A549 (cell line): Measurements from ENCODE around the gene FHL2. TPM values are rescaled to one million over a fixed set of nuclear protein-coding genes. Genes with fewer than 3 reads are reported as not detected.

Experiments used
- ATAC-seq, 2 experiments: fragments of 200-7000 bp in 1 of 2; fragments of >200 bp in 1 of 2; cut with Nextera tagmentation in 1 of 2; cut with Tn5 transposase in 1 of 2; 3 replicates each; pipeline versions ENCODE4 v1.8.0 to v1.9.1; 2018 to 2020; ENCODE audit warnings: mild to moderate bottlenecking in 1 of 2, moderate library complexity in 1 of 2
- CTCF ChIA-PET: fragments of 300-600 bp; sonication (Branson Sonifier 250); formaldehyde crosslinking; extraction: SDS; loops from one replicate; lab custom pipeline; 2021; ENCODE audit warnings: antibody characterized with exemption, inconsistent platforms; lab: Yijun Ruan, JAX
- POLR2A ChIA-PET: fragments of 350-600 bp; formaldehyde crosslinking; extraction: SDS; loops from one replicate; lab custom pipeline; 2021; ENCODE audit warnings: antibody characterized with exemption, inconsistent platforms; lab: Yijun Ruan, JAX
- DNase-seq, 2 experiments: peaks; one replicate each; pipeline versions ENCODE4 v3.0.0 to v3.0.0-alpha.2; 2011 to 2016; ENCODE audit warnings: low read depth in 1 of 2, low spot score in 1 of 2
- FAIRE-seq: peaks from 2 replicates; lab custom pipeline; 2011; peaks lifted over from hg19 to GRCh38; lab: Jason Lieb, UNC
- H3K27ac ChIP-seq, 2 experiments: fragments of >200 bp; sonication (Bioruptor Twin); formaldehyde crosslinking; 3 replicates each; pipeline ENCODE4 v1.5.1; 2016 to 2017
- H3K4me1 ChIP-seq: fragments of >200 bp; sonication (Bioruptor Twin); formaldehyde crosslinking; 3 replicates; pipeline ENCODE4 v1.6.1; 2016
- H3K4me2 ChIP-seq: fragments of >200 bp; sonication (Bioruptor Twin); formaldehyde crosslinking; 3 replicates; pipeline ENCODE4 v1.6.1; 2016
- H3K4me3 ChIP-seq: fragments of >200 bp; sonication (Bioruptor Twin); formaldehyde crosslinking; 3 replicates; pipeline ENCODE4 v1.5.1; 2016
- H3K9me3 ChIP-seq: fragments of >200 bp; sonication (Bioruptor Twin); formaldehyde crosslinking; 3 replicates; pipeline ENCODE4 v1.6.1; 2016
- ESRRA ChIP-seq: fragments of 150-350 bp; IDR thresholded peaks from 2 replicates; pipeline ENCODE4 v1.6.1; 2014; ENCODE audit warnings: mild to moderate bottlenecking, low read length, borderline replicate concordance
- GATA3 ChIP-seq: IDR thresholded peaks from 2 replicates; pipeline ENCODE4 v1.6.1; 2012; ENCODE audit warnings: borderline replicate concordance
- HDAC2 ChIP-seq: fragments of 200-600 bp; sonication (generic); IDR thresholded peaks from 2 replicates; pipeline ENCODE4 v1.6.1; 2016
- HOXB13 ChIP-seq: fragments of 250-450 bp; sonication (Bioruptor Pico); IDR thresholded peaks from 2 replicates; pipeline ENCODE4 v1.5.0; 2020; ENCODE audit warnings: low read depth, mild to moderate bottlenecking, moderate library complexity
- JUNB ChIP-seq: fragments of >200 bp; sonication (Bioruptor Twin); formaldehyde crosslinking; IDR thresholded peaks from 2 replicates; pipeline ENCODE4 v1.6.1; 2016
- KDM5A ChIP-seq: fragments of 200-600 bp; sonication (generic); IDR thresholded peaks from 2 replicates; pipeline ENCODE4 v1.6.1; 2016; ENCODE audit warnings: antibody characterized with exemption, mild to moderate bottlenecking
- NFE2L2 ChIP-seq: fragments of 150-350 bp; conservative IDR thresholded peaks from 2 replicates; pipeline ENCODE4 v1.6.1; 2014; ENCODE audit warnings: low read length
- POLR2A ChIP-seq: IDR thresholded peaks from 2 replicates; pipeline ENCODE4 v1.6.1; 2012; ENCODE audit warnings: mild to moderate bottlenecking, low read length
- RAD21 ChIP-seq, 2 experiments: fragments of >200 bp in 1 of 2; sonication (Bioruptor Twin) in 1 of 2; formaldehyde crosslinking in 1 of 2; IDR thresholded peaks in 1 of 2; conservative IDR thresholded peaks in 1 of 2; 2 replicates in 1 of 2; 3 replicates in 1 of 2; pipeline ENCODE4 v1.6.1; 2012 to 2018; ENCODE audit warnings: inconsistent platforms in 1 of 2
- RARB ChIP-seq: fragments of 250-450 bp; sonication (Bioruptor Pico); IDR thresholded peaks from 2 replicates; pipeline ENCODE4 v1.8.0; 2021; ENCODE audit warnings: mild to moderate bottlenecking, moderate library complexity
- SREBF2 ChIP-seq: fragments of 450-650 bp; IDR thresholded peaks from 2 replicates; pipeline ENCODE4 v1.6.1; 2014; ENCODE audit warnings: mild to moderate bottlenecking, moderate library complexity
- TFCP2L1 ChIP-seq: fragments of 250-450 bp; sonication (Bioruptor Pico); IDR thresholded peaks from 2 replicates; pipeline ENCODE4 v1.5.0; 2021; ENCODE audit warnings: mild to moderate bottlenecking
- TP53 ChIP-seq: fragments of 250-450 bp; sonication (Bioruptor Pico); IDR thresholded peaks from 2 replicates; pipeline ENCODE4 v1.5.0; 2021; ENCODE audit warnings: mild to moderate bottlenecking, moderate library complexity
- ZC3H11A ChIP-seq: fragments of 450-650 bp; IDR thresholded peaks from 2 replicates; pipeline ENCODE4 v1.6.1; 2014; ENCODE audit warnings: antibody characterized with exemption, mild to moderate bottlenecking
- ZFP36 ChIP-seq: fragments of 450-650 bp; IDR thresholded peaks from 2 replicates; pipeline ENCODE4 v1.6.1; 2014; ENCODE audit warnings: borderline replicate concordance; ENCODE audit not compliant: partially characterized antibody
- WGBS: methylation state at CpG from one replicate; pipeline ENCODE4 v1.1.6; 2017; ENCODE audit errors: missing lambda C conversion rate; 5-methylcytosine and 5-hydroxymethylcytosine counted together
- polyA plus RNA-seq, 4 experiments: library from polyadenylated mRNA; depleted of rRNA in 3 of 4; stranded (reverse); fragments of >200 nt; fragmentation: RNase III in 1 of 4; extraction: RNeasy Plus Mini Kit Qiagen cat#74134 plus additional on column Dnase treatment in 1 of 4; gene quantifications; 2 replicates in 3 of 4; 3 replicates in 1 of 4; pipeline ENCODE4 v1.2.3, GENCODE V29; 2011 to 2017
- TF ChIP-seq, protein P1 (sequence below): fragments of 200-600 bp; sonication (generic); IDR thresholded peaks from 2 replicates; pipeline ENCODE4 v1.6.1; 2016; ENCODE audit warnings: antibody characterized with exemption, mild to moderate bottlenecking, moderate library complexity
- TF ChIP-seq, protein P2 (sequence below): fragments of >200 bp; sonication (Bioruptor Twin); formaldehyde crosslinking; IDR thresholded peaks from 3 replicates; pipeline ENCODE4 v1.5.1; 2016

The FHL2 gene
- polyA plus RNA-seq, 2 of the 4 experiments (the other 2 are of a cell fraction) = 57.9 to 85.9 TPM

DNA sequence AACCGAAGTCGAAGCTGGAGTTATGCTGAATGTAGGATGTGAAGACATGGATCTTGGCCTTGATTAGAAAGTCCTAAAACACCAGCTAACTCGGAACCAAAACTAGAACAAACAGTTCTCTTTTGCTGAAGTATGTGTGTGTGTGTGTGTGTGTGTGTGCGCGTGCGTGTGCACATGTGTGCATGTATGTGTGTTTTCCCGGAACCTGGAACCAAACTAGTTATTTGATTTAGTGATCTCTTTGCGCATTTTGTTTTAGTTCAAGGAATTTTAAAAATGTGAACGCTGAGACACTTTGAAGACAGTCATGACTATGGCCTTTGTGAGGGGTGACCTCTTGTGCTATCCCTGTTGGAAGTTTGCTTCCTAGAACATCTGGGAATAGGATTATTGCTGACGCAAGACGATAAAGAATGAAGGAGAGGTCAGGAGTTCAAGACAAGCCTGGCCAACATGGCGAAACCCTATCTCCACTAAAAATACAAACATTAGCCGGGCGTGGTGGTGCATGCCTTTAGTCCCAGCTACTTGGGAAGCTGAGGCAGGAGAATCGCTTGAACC, 23.8 kb downstream of the FHL2 start:
- 81% methylated on average over 15 of the region's 15 CpGs for WGBS
- peaks cover 35% of the 10 kb centered on the region for H3K4me1 ChIP-seq
- ChIA-PET CTCF (interaction anchor here (1.2 to 12.5 kb wide), 5 partner anchors 19 to 144 kb away, joined by 3 to 122 read pairs (median 3); partner anchors contain the start of gene FHL2), POLR2A (no interaction called here)
- FAIRE-seq (no peak), ATAC-seq (no peak), DNase-seq (no peak)
- no peaks in the 10 kb centered on the region for H3K9me3 ChIP-seq
- H3K27ac ChIP-seq = peak overlapping the region in 1 of 2 experiments; percentile 50; a peak in 3 of 6 replicates
- H3K4me3 ChIP-seq = no peak overlapping the region
- no peak for TF ChIP-seq HOXB13 (CRISPR knock-in tag)
- TF ChIP-seq RARB (CRISPR knock-in tag) = no peak
- H3K4me2 ChIP-seq = peak overlapping the region; percentile 27; the same call in 2 of the 3 replicates

DNA sequence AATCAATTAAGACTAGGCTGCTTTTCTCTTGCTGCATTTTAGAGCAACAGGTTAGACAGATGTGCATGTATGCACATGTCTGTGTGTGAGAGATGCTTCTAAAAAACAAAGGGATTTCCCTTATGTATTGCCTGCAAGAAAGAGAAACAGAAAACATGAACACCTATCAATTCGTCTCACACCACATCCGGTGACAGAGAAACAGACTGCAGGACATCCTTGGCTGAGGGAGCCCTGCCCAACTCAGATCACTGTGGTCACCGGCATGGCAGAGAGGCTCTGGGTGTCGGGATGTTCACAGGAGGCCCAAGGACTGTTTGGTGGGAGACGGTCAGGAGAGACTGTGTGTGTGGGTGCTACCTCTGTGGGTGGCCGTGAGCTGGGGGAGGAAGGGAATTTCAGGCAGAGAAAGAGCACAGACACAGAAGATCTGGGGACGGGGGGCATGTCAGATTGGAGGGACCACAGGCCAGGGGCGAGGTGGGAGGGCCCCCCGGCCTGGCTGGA, 24.9 kb downstream of the FHL2 start:
- peak overlapping the region in 1 of 2 experiments; percentile 46; a peak in 1 of 6 replicates for H3K27ac ChIP-seq
- no peak overlapping the region for H3K4me3 ChIP-seq
- ChIA-PET POLR2A (no interaction called here), CTCF (interaction anchor here (0.6 to 12.5 kb wide), 5 partner anchors 22 to 153 kb away, joined by 3 to 122 read pairs (median 3); no protein-coding TSS in a partner anchor)
- no peak for TF ChIP-seq ZC3H11A
- TF ChIP-seq, protein P1, sequence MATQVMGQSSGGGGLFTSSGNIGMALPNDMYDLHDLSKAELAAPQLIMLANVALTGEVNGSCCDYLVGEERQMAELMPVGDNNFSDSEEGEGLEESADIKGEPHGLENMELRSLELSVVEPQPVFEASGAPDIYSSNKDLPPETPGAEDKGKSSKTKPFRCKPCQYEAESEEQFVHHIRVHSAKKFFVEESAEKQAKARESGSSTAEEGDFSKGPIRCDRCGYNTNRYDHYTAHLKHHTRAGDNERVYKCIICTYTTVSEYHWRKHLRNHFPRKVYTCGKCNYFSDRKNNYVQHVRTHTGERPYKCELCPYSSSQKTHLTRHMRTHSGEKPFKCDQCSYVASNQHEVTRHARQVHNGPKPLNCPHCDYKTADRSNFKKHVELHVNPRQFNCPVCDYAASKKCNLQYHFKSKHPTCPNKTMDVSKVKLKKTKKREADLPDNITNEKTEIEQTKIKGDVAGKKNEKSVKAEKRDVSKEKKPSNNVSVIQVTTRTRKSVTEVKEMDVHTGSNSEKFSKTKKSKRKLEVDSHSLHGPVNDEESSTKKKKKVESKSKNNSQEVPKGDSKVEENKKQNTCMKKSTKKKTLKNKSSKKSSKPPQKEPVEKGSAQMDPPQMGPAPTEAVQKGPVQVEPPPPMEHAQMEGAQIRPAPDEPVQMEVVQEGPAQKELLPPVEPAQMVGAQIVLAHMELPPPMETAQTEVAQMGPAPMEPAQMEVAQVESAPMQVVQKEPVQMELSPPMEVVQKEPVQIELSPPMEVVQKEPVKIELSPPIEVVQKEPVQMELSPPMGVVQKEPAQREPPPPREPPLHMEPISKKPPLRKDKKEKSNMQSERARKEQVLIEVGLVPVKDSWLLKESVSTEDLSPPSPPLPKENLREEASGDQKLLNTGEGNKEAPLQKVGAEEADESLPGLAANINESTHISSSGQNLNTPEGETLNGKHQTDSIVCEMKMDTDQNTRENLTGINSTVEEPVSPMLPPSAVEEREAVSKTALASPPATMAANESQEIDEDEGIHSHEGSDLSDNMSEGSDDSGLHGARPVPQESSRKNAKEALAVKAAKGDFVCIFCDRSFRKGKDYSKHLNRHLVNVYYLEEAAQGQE = no peak
- no peak for TF ChIP-seq RAD21 (conservative IDR thresholded peaks at IDR 0.05 in 1 of 2, IDR thresholded peaks at IDR 0.05 in 1 of 2)
- no peak for TF ChIP-seq KDM5A
- TF ChIP-seq ZFP36 = no peak
- no peak for TF ChIP-seq HDAC2
- TF ChIP-seq NFE2L2 = no peak
- no peak for TF ChIP-seq TP53 (CRISPR knock-in tag)
- TF ChIP-seq ESRRA = no peak
- TF ChIP-seq JUNB = no peak
- TF ChIP-seq, protein P2, sequence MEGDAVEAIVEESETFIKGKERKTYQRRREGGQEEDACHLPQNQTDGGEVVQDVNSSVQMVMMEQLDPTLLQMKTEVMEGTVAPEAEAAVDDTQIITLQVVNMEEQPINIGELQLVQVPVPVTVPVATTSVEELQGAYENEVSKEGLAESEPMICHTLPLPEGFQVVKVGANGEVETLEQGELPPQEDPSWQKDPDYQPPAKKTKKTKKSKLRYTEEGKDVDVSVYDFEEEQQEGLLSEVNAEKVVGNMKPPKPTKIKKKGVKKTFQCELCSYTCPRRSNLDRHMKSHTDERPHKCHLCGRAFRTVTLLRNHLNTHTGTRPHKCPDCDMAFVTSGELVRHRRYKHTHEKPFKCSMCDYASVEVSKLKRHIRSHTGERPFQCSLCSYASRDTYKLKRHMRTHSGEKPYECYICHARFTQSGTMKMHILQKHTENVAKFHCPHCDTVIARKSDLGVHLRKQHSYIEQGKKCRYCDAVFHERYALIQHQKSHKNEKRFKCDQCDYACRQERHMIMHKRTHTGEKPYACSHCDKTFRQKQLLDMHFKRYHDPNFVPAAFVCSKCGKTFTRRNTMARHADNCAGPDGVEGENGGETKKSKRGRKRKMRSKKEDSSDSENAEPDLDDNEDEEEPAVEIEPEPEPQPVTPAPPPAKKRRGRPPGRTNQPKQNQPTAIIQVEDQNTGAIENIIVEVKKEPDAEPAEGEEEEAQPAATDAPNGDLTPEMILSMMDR = no peak
- TF ChIP-seq TFCP2L1 (CRISPR knock-in tag) = no peak
- no peak overlapping the region for H3K4me2 ChIP-seq
- FAIRE-seq (no peak), ATAC-seq (no peak), DNase-seq (no peak)
- peaks cover 36% of the 10 kb centered on the region for H3K4me1 ChIP-seq
- H3K9me3 ChIP-seq = no peaks in the 10 kb centered on the region
- WGBS = 93% methylated on average over 9 of the region's 9 CpGs

DNA sequence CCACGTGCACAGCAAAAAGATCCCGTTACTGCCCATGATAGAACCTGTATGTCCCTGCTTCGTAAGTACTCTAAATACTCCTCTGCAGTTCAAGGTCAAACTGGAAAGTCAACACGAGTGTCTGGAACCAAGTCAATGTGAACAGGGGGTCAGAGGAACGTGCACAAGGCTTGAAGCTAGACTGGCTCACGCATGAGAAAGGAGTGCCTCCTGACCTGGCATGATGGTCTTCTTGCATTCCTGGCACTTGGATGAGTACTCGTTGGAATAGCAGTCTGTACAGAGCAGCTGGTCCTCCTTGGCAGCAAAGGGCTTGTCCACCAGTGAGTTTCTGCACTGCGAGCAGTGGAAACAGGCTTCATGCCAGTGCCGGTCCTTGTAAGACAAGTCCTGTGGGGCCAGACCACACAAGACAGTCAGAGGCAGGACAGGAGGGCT, 25.5 kb downstream of the FHL2 start:
- H3K4me1 ChIP-seq = peaks cover 36% of the 10 kb centered on the region
- no peak for TF ChIP-seq GATA3
- TF ChIP-seq POLR2A = no peak
- no peak for TF ChIP-seq SREBF2
- ATAC-seq (no peak), FAIRE-seq (no peak), DNase-seq (no peak)
- no peaks in the 10 kb centered on the region for H3K9me3 ChIP-seq
- ChIA-PET CTCF (interaction anchor here (0.9 to 12.5 kb wide), 4 partner anchors 26 to 154 kb away, joined by 3 to 122 read pairs (median 4); no protein-coding TSS in a partner anchor), POLR2A (no interaction called here)
- no peak overlapping the region for H3K4me2 ChIP-seq
- peak overlapping the region in 1 of 2 experiments; percentile 46; a peak in 1 of 6 replicates for H3K27ac ChIP-seq
- no peak overlapping the region for H3K4me3 ChIP-seq
- WGBS = 84% methylated on average over 7 of the region's 9 CpGs
